Stimulated activated CD8-positive, alpha-beta memory T cell treated with anti-CD3 and anti-CD28 coated beads, Interleukin-4, amount 100 ng/mL, for 24 hours (primary cell): ENCODE results near the gene MRTFB.

Experiments
- DNase-seq: peaks from one replicate; pipeline ENCODE4 v3.0.0-alpha.2; 2020; ENCODE audit warnings: low read depth

Gene MRTFB

GRCh38 chr16:14186007-14186794, 115.1 kb downstream of the MRTFB start:
- no peak for DNase-seq

GRCh38 chr16:14186795-14187221, 115.7 kb downstream of the MRTFB start:
- no peak for DNase-seq

GRCh38 chr16:14187517-14188338, 116.6 kb downstream of the MRTFB start:
- DNase-seq, result no peak

- DNase-seq, result no peak
Measured at GRCh38 chr16:14193316-14193871, 122.3 kb downstream of the MRTFB start.

- DNase-seq, result no peak
Measured at GRCh38 chr16:14194721-14195120, 123.6 kb downstream of the MRTFB start.

GRCh38 chr16:14196011-14196410, 124.9 kb downstream of the MRTFB start:
- DNase-seq, result no peak

GRCh38 chr16:14196539-14196938, 125.4 kb downstream of the MRTFB start:
- DNase-seq, result no peak

GRCh38 chr16:14198012-14198411, 126.9 kb downstream of the MRTFB start:
- DNase-seq, result no peak

- DNase-seq, result no peak
Measured at GRCh38 chr16:14198572-14198971, 127.5 kb downstream of the MRTFB start.

GRCh38 chr16:14199199-14199598, 128.1 kb downstream of the MRTFB start:
- DNase-seq, result no peak

- DNase-seq, result no peak
Measured at GRCh38 chr16:14199624-14200023, 128.5 kb downstream of the MRTFB start.

- DNase-seq, result no peak
Measured at GRCh38 chr16:14202095-14202494, 131.0 kb downstream of the MRTFB start.

- DNase-seq, result no peak
Measured at GRCh38 chr16:14202697-14203096, 131.6 kb downstream of the MRTFB start.

- no peak for DNase-seq
Measured at GRCh38 chr16:14203166-14203565, 132.0 kb downstream of the MRTFB start.

- no peak for DNase-seq
Measured at GRCh38 chr16:14205666-14206065, 134.5 kb downstream of the MRTFB start.

GRCh38 chr16:14211856-14212543, 140.9 kb downstream of the MRTFB start:
- DNase-seq, result no peak

GRCh38 chr16:14215941-14216340, 144.8 kb downstream of the MRTFB start:
- DNase-seq, result no peak

GRCh38 chr16:14219983-14220382, 148.9 kb downstream of the MRTFB start:
- no peak for DNase-seq

GRCh38 chr16:14223632-14224031, 152.5 kb downstream of the MRTFB start:
- DNase-seq, result no peak

GRCh38 chr16:14225457-14225856, 154.3 kb downstream of the MRTFB start:
- no peak for DNase-seq

GRCh38 chr16:14232106-14232864, 161.2 kb downstream of the MRTFB start:
- no peak for DNase-seq

GRCh38 chr16:14236401-14236800, 165.3 kb downstream of the MRTFB start:
- no peak for DNase-seq
